AG04450 (cell line): ENCODE results near the gene RTN4. TPM values are rescaled to one million over a fixed set of nuclear protein-coding genes. Genes with fewer than 3 reads are reported as not detected.
A peak's percentile ranks its signal among the peaks of the same experiment; 100 is the strongest.
"Not testable (repeated sequence)": the region's sequence is repeated elsewhere in the genome, so short reads cannot be mapped to it uniquely, and the experiment has no call there.

Source experiments
- CTCF ChIA-PET: fragments of 300-600, 350-600 bp; formaldehyde crosslinking; extraction: SDS; loops from one replicate; lab custom pipeline; 2022; ENCODE audit warnings: antibody characterized with exemption, inconsistent platforms; lab: Charles Lee
- POLR2A ChIA-PET: fragments of 350-600 bp; formaldehyde crosslinking; extraction: SDS; loops from one replicate; lab custom pipeline; 2021; ENCODE audit warnings: antibody characterized with exemption, inconsistent platforms; lab: Yijun Ruan, JAX
- DNase-seq: peaks from one replicate; pipeline ENCODE4 v3.0.0-alpha.2; 2011; ENCODE audit warnings: low read depth, low spot score
- H3K27ac ChIP-seq: one replicate; pipeline ENCODE4 v1.5.1; 2012; ENCODE audit warnings: low read depth, low read length, control low read depth
- H3K27me3 ChIP-seq: one replicate; pipeline ENCODE4 v1.6.0; 2012; ENCODE audit warnings: low read length; ENCODE audit not compliant: control insufficient read depth, insufficient read depth
- H3K4me3 ChIP-seq: 2 replicates; pipeline ENCODE4 v1.5.1; 2011; ENCODE audit warnings: mild to moderate bottlenecking, low read depth, low read length, control low read depth
- H3K9me3 ChIP-seq: 2 replicates; pipeline ENCODE4 v1.5.1; 2012; ENCODE audit warnings: low read length; ENCODE audit not compliant: control insufficient read depth, insufficient read depth
- polyA plus RNA-seq: library from polyadenylated mRNA; depleted of rRNA; stranded (reverse); fragments of >200 nt; gene quantifications from 2 replicates; pipeline ENCODE4 v1.2.3, GENCODE V29; 2011
- TF ChIP-seq, protein P1 (sequence below): IDR thresholded peaks from 2 replicates; pipeline ENCODE4 v1.5.1; 2011; ENCODE audit warnings: low read depth, low read length, control low read depth, inconsistent platforms

Gene RTN4
- polyA plus RNA-seq, 1 experiment = 668 TPM

- Histone ChIP-seq H3K27me3 (no peaks in the 10 kb centered on the region), H3K9me3 (no peaks in the 10 kb centered on the region; the same call in 1 of the 2 replicates), H3K4me3 (no peak overlapping the region), H3K27ac (no peak overlapping the region)
- TF ChIP-seq, protein P1, sequence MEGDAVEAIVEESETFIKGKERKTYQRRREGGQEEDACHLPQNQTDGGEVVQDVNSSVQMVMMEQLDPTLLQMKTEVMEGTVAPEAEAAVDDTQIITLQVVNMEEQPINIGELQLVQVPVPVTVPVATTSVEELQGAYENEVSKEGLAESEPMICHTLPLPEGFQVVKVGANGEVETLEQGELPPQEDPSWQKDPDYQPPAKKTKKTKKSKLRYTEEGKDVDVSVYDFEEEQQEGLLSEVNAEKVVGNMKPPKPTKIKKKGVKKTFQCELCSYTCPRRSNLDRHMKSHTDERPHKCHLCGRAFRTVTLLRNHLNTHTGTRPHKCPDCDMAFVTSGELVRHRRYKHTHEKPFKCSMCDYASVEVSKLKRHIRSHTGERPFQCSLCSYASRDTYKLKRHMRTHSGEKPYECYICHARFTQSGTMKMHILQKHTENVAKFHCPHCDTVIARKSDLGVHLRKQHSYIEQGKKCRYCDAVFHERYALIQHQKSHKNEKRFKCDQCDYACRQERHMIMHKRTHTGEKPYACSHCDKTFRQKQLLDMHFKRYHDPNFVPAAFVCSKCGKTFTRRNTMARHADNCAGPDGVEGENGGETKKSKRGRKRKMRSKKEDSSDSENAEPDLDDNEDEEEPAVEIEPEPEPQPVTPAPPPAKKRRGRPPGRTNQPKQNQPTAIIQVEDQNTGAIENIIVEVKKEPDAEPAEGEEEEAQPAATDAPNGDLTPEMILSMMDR = no peak
- ChIA-PET CTCF (interaction anchor here (1.5 kb wide), 1 partner anchor 35 kb away, joined by 3 read pairs; no protein-coding TSS in a partner anchor), POLR2A (interaction anchor here (0.6 kb wide), 1 partner anchor 102 kb away, joined by 3 read pairs; no protein-coding TSS in a partner anchor)
- no peak for DNase-seq
Observed at GRCh38 chr2:55054106-55054875, 4.0 kb upstream of the RTN4 start.

GRCh38 chr2:55053225-55053624, 3.0 kb upstream of the RTN4 start:
- ChIA-PET POLR2A (interaction anchor here (1.0 kb wide), 1 partner anchor 115 kb away, joined by 3 read pairs; no protein-coding TSS in a partner anchor), CTCF (interaction anchor here (0.7 to 1.5 kb wide), 2 partner anchors 18 to 34 kb away, joined by 3 read pairs; no protein-coding TSS in a partner anchor)
- not testable (repeated sequence) for H3K27ac ChIP-seq, H3K9me3 ChIP-seq, H3K4me3 ChIP-seq, H3K27me3 ChIP-seq, DNase-seq

- ChIA-PET POLR2A (interaction anchor here (0.6 to 3.1 kb wide), 7 partner anchors 45 to 120 kb away, joined by 3 to 35 read pairs (median 3); no protein-coding TSS in a partner anchor), CTCF (interaction anchor here (1.5 to 4.8 kb wide), 2 partner anchors 33 to 116 kb away, joined by 3 to 60 read pairs; no protein-coding TSS in a partner anchor)
- TF ChIP-seq, protein P1 = 0 out of 2 replicates have a peak, but pooled peaks have one; percentile 7
- no peaks in the 10 kb centered on the region; the same call in 1 of the 2 replicates for H3K9me3 ChIP-seq
- no peaks in the 10 kb centered on the region for H3K27me3 ChIP-seq
- H3K27ac ChIP-seq = peak overlapping the region; percentile 39
- peak overlapping the region; percentile 100 for H3K4me3 ChIP-seq
- no peak for DNase-seq
Observed at GRCh38 chr2:55052129-55053061, 2.1 kb upstream of the RTN4 start.

- H3K4me3 ChIP-seq = peak overlapping the region; percentile 100
- H3K27ac ChIP-seq = peak overlapping the region; percentile 99
- ChIA-PET CTCF (interaction anchor here (0.9 to 4.8 kb wide), 7 partner anchors 13 to 125 kb away, joined by 3 to 60 read pairs (median 5); no protein-coding TSS in a partner anchor), POLR2A (interaction anchor here (0.6 to 4.3 kb wide), 23 partner anchors 10 to 219 kb away, joined by 3 to 79 read pairs (median 5); no protein-coding TSS in a partner anchor)
- no peaks in the 10 kb centered on the region; the same call in 1 of the 2 replicates for H3K9me3 ChIP-seq
- TF ChIP-seq, protein P1 = no peak
- H3K27me3 ChIP-seq = no peaks in the 10 kb centered on the region
- peak; percentile 99 for DNase-seq
Observed at GRCh38 chr2:55051026-55051866, 995 bp upstream of the RTN4 start.
